AG04449 (cell line): ENCODE results near the gene TMEM45B.
"Not testable (repeated sequence)": the region's sequence is repeated elsewhere in the genome, so short reads cannot be mapped to it uniquely, and the experiment has no call there.

Source experiments
- CTCF ChIA-PET: fragments of 350-600 bp; formaldehyde crosslinking; extraction: SDS; loops from one replicate; lab custom pipeline; 2021; ENCODE audit warnings: antibody characterized with exemption; lab: Yijun Ruan, JAX
- POLR2A ChIA-PET: fragments of 400-600, 350-600 bp; formaldehyde crosslinking; extraction: SDS; loops from one replicate; lab custom pipeline; 2020; ENCODE audit warnings: antibody characterized with exemption, inconsistent platforms; lab: Yijun Ruan, JAX
- DNase-seq: peaks from one replicate; pipeline ENCODE4 v3.0.0-alpha.2; 2010; ENCODE audit warnings: low read depth, low spot score
- H3K4me3 ChIP-seq: 2 replicates; pipeline ENCODE4 v1.5.1; 2011; ENCODE audit warnings: low read depth, mild to moderate bottlenecking, control low read depth, low read length
- TF ChIP-seq, protein P1 (sequence below): IDR thresholded peaks from one replicate; pipeline ENCODE4 v1.5.1; 2011; ENCODE audit warnings: mild to moderate bottlenecking, moderate library complexity, low read length, control low read depth, inconsistent platforms; ENCODE audit not compliant: insufficient read depth; ENCODE audit errors: missing control alignments

Gene TMEM45B

GRCh38 chr11:129836979-129837378, 21.3 kb downstream of the TMEM45B start:
- ChIA-PET CTCF (no interaction called here), POLR2A (no interaction called here)
- no peak overlapping the region for H3K4me3 ChIP-seq
- TF ChIP-seq, protein P1, sequence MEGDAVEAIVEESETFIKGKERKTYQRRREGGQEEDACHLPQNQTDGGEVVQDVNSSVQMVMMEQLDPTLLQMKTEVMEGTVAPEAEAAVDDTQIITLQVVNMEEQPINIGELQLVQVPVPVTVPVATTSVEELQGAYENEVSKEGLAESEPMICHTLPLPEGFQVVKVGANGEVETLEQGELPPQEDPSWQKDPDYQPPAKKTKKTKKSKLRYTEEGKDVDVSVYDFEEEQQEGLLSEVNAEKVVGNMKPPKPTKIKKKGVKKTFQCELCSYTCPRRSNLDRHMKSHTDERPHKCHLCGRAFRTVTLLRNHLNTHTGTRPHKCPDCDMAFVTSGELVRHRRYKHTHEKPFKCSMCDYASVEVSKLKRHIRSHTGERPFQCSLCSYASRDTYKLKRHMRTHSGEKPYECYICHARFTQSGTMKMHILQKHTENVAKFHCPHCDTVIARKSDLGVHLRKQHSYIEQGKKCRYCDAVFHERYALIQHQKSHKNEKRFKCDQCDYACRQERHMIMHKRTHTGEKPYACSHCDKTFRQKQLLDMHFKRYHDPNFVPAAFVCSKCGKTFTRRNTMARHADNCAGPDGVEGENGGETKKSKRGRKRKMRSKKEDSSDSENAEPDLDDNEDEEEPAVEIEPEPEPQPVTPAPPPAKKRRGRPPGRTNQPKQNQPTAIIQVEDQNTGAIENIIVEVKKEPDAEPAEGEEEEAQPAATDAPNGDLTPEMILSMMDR: no peak
- DNase-seq: no peak

GRCh38 chr11:129840236-129840635, 24.6 kb downstream of the TMEM45B start:
- no peak overlapping the region for H3K4me3 ChIP-seq
- TF ChIP-seq, protein P1: no peak
- DNase-seq: no peak
- ChIA-PET CTCF (no interaction called here), POLR2A (no interaction called here)

DNA sequence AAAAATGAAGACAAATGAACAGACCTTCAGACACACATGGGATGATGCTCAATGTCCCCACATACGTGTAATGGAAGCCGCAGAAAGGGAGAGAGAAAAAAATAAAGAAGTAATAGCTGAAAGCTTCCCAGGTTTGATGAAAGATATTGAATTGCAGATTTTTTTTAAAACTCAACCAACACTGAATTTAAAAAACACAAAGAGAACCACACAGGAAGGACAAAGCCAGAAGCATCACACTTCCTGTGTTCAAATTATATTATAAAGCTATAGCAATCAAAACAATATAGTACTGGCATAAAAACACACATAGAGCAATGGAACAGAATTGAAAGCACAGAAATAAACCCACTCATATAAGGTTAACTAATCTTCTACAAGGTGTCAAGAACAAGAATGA, 26.5 kb downstream of the TMEM45B start:
- ChIA-PET POLR2A (no interaction called here), CTCF (no interaction called here)
- no peak overlapping the region for H3K4me3 ChIP-seq
- TF ChIP-seq, protein P1: no peak
- DNase-seq: no peak

- ChIA-PET CTCF (interaction anchor here (0.8 kb wide), 1 partner anchor 471 kb away, joined by 3 read pairs; the partner anchor contains the start of gene BARX2), POLR2A (no interaction called here)
- DNase-seq: peak; percentile 89
- TF ChIP-seq, protein P1: no peak
- no peak overlapping the region for H3K4me3 ChIP-seq
Observed at GRCh38 chr11:129846508-129847335, 31.1 kb downstream of the TMEM45B start.

DNA sequence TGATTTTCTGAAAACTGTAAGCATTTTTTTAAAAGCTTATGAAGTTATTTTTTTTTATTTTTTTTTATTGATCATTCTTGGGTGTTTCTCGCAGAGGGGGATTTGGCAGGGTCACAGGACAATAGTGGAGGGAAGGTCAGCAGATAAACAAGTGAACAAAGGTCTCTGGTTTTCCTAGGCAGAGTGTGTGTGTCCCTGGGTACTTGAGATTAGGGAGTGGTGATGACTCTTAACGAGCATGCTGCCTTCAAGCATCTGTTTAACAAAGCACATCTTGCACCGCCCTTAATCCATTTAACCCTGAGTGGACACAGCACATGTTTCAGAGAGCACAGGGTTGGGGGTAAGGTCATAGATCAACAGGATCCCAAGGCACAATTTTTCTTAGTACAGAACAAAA, 31.7 kb downstream of the TMEM45B start:
- DNase-seq, H3K4me3 ChIP-seq, POLR2A ChIA-PET: not testable (repeated sequence)
- CTCF ChIA-PET: interaction anchor here (0.8 kb wide), 1 partner anchor 472 kb away, joined by 3 read pairs; the partner anchor contains the start of gene BARX2

- ChIA-PET POLR2A (no interaction called here), CTCF (interaction anchor here (0.6 kb wide), 1 partner anchor 81 kb away, joined by 3 read pairs; no protein-coding TSS in a partner anchor)
- TF ChIP-seq, protein P1: no peak
- H3K4me3 ChIP-seq: no peak overlapping the region
- DNase-seq: no peak
Observed at GRCh38 chr11:129849447-129850130, 33.9 kb downstream of the TMEM45B start.
